T-helper 2 cell treated with Interferon-gamma antibody and Interleukin-4, amounts not matched to agents 5 μg/mL and 100 μg/mL, for 36 hours (primary cell): ENCODE data around the gene FARSB.

Experiments
- DNase-seq: peaks from one replicate; pipeline ENCODE4 v3.0.0; 2021; ENCODE audit warnings: low spot score
- H3K27ac Mint-ChIP-seq: one replicate; pipeline ENCODE4 v1.8.0; 2021; ENCODE audit warnings: mild to moderate bottlenecking, mixed read lengths
- H3K27me3 Mint-ChIP-seq: one replicate; pipeline ENCODE4 v1.8.0; 2021; ENCODE audit warnings: low read depth, mixed read lengths
- H3K36me3 Mint-ChIP-seq: one replicate; pipeline ENCODE4 v1.8.0; 2021; ENCODE audit warnings: low read depth, mixed read lengths
- H3K4me1 Mint-ChIP-seq: one replicate; pipeline ENCODE4 v1.8.0; 2021; ENCODE audit warnings: low read depth, mixed read lengths
- H3K4me3 Mint-ChIP-seq: one replicate; pipeline ENCODE4 v1.8.0; 2022; ENCODE audit warnings: mild to moderate bottlenecking, moderate library complexity, mixed read lengths
- H3K9me3 Mint-ChIP-seq: one replicate; pipeline ENCODE4 v1.8.0; 2021; ENCODE audit warnings: mixed read lengths

FARSB gene

GRCh38 chr2:222572751-222573174 lies 83.1 kb downstream of the FARSB start:
- no peaks in the 10 kb centered on the region for H3K9me3 Mint-ChIP-seq
- DNase-seq = no peak
- H3K27ac Mint-ChIP-seq = no peak overlapping the region
- peaks cover 22% of the 10 kb centered on the region for H3K36me3 Mint-ChIP-seq
- peaks cover 7% of the 10 kb centered on the region for H3K4me1 Mint-ChIP-seq
- H3K4me3 Mint-ChIP-seq = no peak overlapping the region
- no peaks in the 10 kb centered on the region for H3K27me3 Mint-ChIP-seq

GRCh38 chr2:222572264-222572721 lies 83.6 kb downstream of the FARSB start:
- Mint-ChIP-seq H3K4me1 (peaks cover 7% of the 10 kb centered on the region), H3K27me3 (no peaks in the 10 kb centered on the region), H3K4me3 (no peak overlapping the region), H3K36me3 (peaks cover 22% of the 10 kb centered on the region), H3K27ac (no peak overlapping the region), H3K9me3 (no peaks in the 10 kb centered on the region)
- DNase-seq = no peak

- H3K9me3 Mint-ChIP-seq = no peaks in the 10 kb centered on the region
- no peak for DNase-seq
- no peak overlapping the region for H3K4me3 Mint-ChIP-seq
- H3K27me3 Mint-ChIP-seq = no peaks in the 10 kb centered on the region
- no peak overlapping the region for H3K27ac Mint-ChIP-seq
- H3K36me3 Mint-ChIP-seq = peaks cover 23% of the 10 kb centered on the region
- H3K4me1 Mint-ChIP-seq = peaks cover 7% of the 10 kb centered on the region
These were observed 86.1 kb downstream of the FARSB start for GRCh38 chr2:222569826-222570225.

GRCh38 chr2:222568865-222569264 lies 87.0 kb downstream of the FARSB start:
- Mint-ChIP-seq H3K4me3 (no peak overlapping the region), H3K27me3 (no peaks in the 10 kb centered on the region), H3K9me3 (no peaks in the 10 kb centered on the region), H3K36me3 (peaks cover 22% of the 10 kb centered on the region), H3K4me1 (peaks cover 7% of the 10 kb centered on the region), H3K27ac (no peak overlapping the region)
- no peak for DNase-seq

- H3K4me1 Mint-ChIP-seq = no peaks in the 10 kb centered on the region
- no peaks in the 10 kb centered on the region for H3K27me3 Mint-ChIP-seq
- H3K27ac Mint-ChIP-seq = no peak overlapping the region
- H3K36me3 Mint-ChIP-seq = peaks cover 11% of the 10 kb centered on the region
- no peaks in the 10 kb centered on the region for H3K9me3 Mint-ChIP-seq
- H3K4me3 Mint-ChIP-seq = no peak overlapping the region
- DNase-seq = no peak
These were observed 89.7 kb downstream of the FARSB start for GRCh38 chr2:222566229-222566628.

GRCh38 chr2:222563936-222564335 lies 92.0 kb downstream of the FARSB start:
- no peak for DNase-seq
- Mint-ChIP-seq H3K9me3 (no peaks in the 10 kb centered on the region), H3K4me3 (no peak overlapping the region), H3K27ac (no peak overlapping the region), H3K27me3 (no peaks in the 10 kb centered on the region), H3K36me3 (peaks cover 5% of the 10 kb centered on the region), H3K4me1 (no peaks in the 10 kb centered on the region)

GRCh38 chr2:222563106-222563718 lies 92.7 kb downstream of the FARSB start:
- Mint-ChIP-seq H3K4me1 (no peaks in the 10 kb centered on the region), H3K4me3 (no peak overlapping the region), H3K9me3 (no peaks in the 10 kb centered on the region), H3K27ac (no peak overlapping the region), H3K36me3 (peaks cover 5% of the 10 kb centered on the region), H3K27me3 (no peaks in the 10 kb centered on the region)
- DNase-seq = no peak

GRCh38 chr2:222561817-222562645 lies 93.9 kb downstream of the FARSB start:
- Mint-ChIP-seq H3K9me3 (no peaks in the 10 kb centered on the region), H3K4me3 (no peak overlapping the region), H3K27ac (no peak overlapping the region), H3K36me3 (peaks cover 3% of the 10 kb centered on the region), H3K4me1 (peaks cover under 1% of the 10 kb centered on the region), H3K27me3 (no peaks in the 10 kb centered on the region)
- DNase-seq = peak; percentile 18

GRCh38 chr2:222561151-222561550 lies 94.7 kb downstream of the FARSB start:
- H3K9me3 Mint-ChIP-seq = no peaks in the 10 kb centered on the region
- no peak overlapping the region for H3K4me3 Mint-ChIP-seq
- H3K27ac Mint-ChIP-seq = no peak overlapping the region

GRCh38 chr2:222554517-222554916 lies 101.4 kb downstream of the FARSB start:
- Mint-ChIP-seq H3K9me3 (no peaks in the 10 kb centered on the region), H3K27ac (no peak overlapping the region), H3K4me1 (peaks cover 1% of the 10 kb centered on the region), H3K36me3 (no peaks in the 10 kb centered on the region), H3K27me3 (peaks cover 5% of the 10 kb centered on the region), H3K4me3 (no peak overlapping the region)
- no peak for DNase-seq

More at GRCh38 chr2:222561151-222561550, 94.7 kb downstream of the FARSB start:
- Mint-ChIP-seq H3K27me3 (no peaks in the 10 kb centered on the region), H3K4me1 (peaks cover 1% of the 10 kb centered on the region), H3K36me3 (no peaks in the 10 kb centered on the region)
- no peak for DNase-seq

GRCh38 chr2:222548992-222549391 lies 106.9 kb downstream of the FARSB start:
- Mint-ChIP-seq H3K4me1 (no peaks in the 10 kb centered on the region), H3K27ac (no peak overlapping the region), H3K27me3 (peaks cover 2% of the 10 kb centered on the region), H3K4me3 (no peak overlapping the region), H3K36me3 (no peaks in the 10 kb centered on the region), H3K9me3 (no peaks in the 10 kb centered on the region)
- DNase-seq = no peak

- no peak for DNase-seq
- H3K4me1 Mint-ChIP-seq = no peaks in the 10 kb centered on the region
- H3K4me3 Mint-ChIP-seq = no peak overlapping the region
- no peak overlapping the region for H3K27ac Mint-ChIP-seq
- no peaks in the 10 kb centered on the region for H3K36me3 Mint-ChIP-seq
- H3K27me3 Mint-ChIP-seq = peaks cover 3% of the 10 kb centered on the region
- H3K9me3 Mint-ChIP-seq = no peaks in the 10 kb centered on the region
These were observed 108.8 kb downstream of the FARSB start for GRCh38 chr2:222547083-222547482.

GRCh38 chr2:222545823-222546795 lies 109.8 kb downstream of the FARSB start:
- H3K36me3 Mint-ChIP-seq = no peaks in the 10 kb centered on the region
- H3K4me3 Mint-ChIP-seq = no peak overlapping the region
- no peak for DNase-seq
- no peaks in the 10 kb centered on the region for H3K9me3 Mint-ChIP-seq
- peaks cover 3% of the 10 kb centered on the region for H3K27me3 Mint-ChIP-seq
- no peaks in the 10 kb centered on the region for H3K4me1 Mint-ChIP-seq
- no peak overlapping the region for H3K27ac Mint-ChIP-seq
